OCI-LY3 (cell line): ENCODE measurements around the gene EIF3A.
A peak's percentile ranks its signal among the peaks of the same experiment; 100 is the strongest.

Source experiments
- H2AFZ ChIP-seq: fragments of 200-600, 300-600 bp; shearing (Covaris generic); 2 replicates; pipeline ENCODE4 v1.6.0; 2014; ENCODE audit warnings: antibody characterized with exemption, low read depth, low read length
- H3K27ac ChIP-seq: fragments of 200-600, 300-600 bp; sonication (generic); 2 replicates; pipeline ENCODE4 v1.5.1; 2014; ENCODE audit warnings: mild to moderate bottlenecking, low read length, moderate library complexity, mixed read lengths
- H3K27me3 ChIP-seq: fragments of 200-600, 300-600 bp; sonication (generic); 2 replicates; pipeline ENCODE4 v1.6.1; 2014; ENCODE audit warnings: low read depth, low read length, mixed read lengths
- H3K36me3 ChIP-seq: fragments of 200-600, 300-600 bp; sonication (generic); replicated peaks from 2 replicates; pipeline ENCODE3; 2014; ENCODE audit warnings: low read depth, low read length, mixed read lengths
- H3K4me1 ChIP-seq: fragments of 300-600, 200-600 bp; sonication (generic); 2 replicates; pipeline ENCODE4 v1.6.1; 2014; ENCODE audit warnings: low read length, mixed read lengths
- H3K4me2 ChIP-seq: fragments of 200-600, 300-600 bp; sonication (generic); 2 replicates; pipeline ENCODE4 v1.6.1; 2014; ENCODE audit warnings: low read length, mixed read lengths
- H3K4me3 ChIP-seq: fragments of 300-600, 200-600 bp; sonication (generic); 2 replicates; pipeline ENCODE4 v1.5.1; 2014; ENCODE audit warnings: antibody characterized with exemption, mild to moderate bottlenecking, low read length, moderate library complexity
- H3K79me2 ChIP-seq: fragments of 300-600, 200-600 bp; shearing (Covaris generic); 2 replicates; pipeline ENCODE4 v1.6.1; 2014; ENCODE audit warnings: mild to moderate bottlenecking, low read length, mixed read lengths
- H3K9ac ChIP-seq: fragments of 300-600, 200-600 bp; shearing (Covaris generic); 2 replicates; pipeline ENCODE4 v1.6.0; 2014; ENCODE audit warnings: mild to moderate bottlenecking, low read length, moderate library complexity
- H3K9me3 ChIP-seq: fragments of 200-600, 300-600 bp; shearing (Covaris generic); 2 replicates; pipeline ENCODE4 v1.6.1; 2014; ENCODE audit warnings: low read length, mixed read lengths; ENCODE audit not compliant: insufficient read depth
- H4K20me1 ChIP-seq: fragments of 200-600, 300-600 bp; sonication (generic); 2 replicates; pipeline ENCODE4 v1.6.1; 2016; ENCODE audit warnings: low read length, mixed read lengths; ENCODE audit not compliant: insufficient read depth
- EZH2phosphoT487 ChIP-seq: fragments of 200-600 bp; shearing (Covaris generic); IDR thresholded peaks from 2 replicates; pipeline ENCODE4 v1.6.1; 2018; ENCODE audit warnings: antibody characterized with exemption, mixed run types, low read depth
- TF ChIP-seq, protein P1 (sequence below): fragments of 200-600, 300-600 bp; sonication (generic); IDR thresholded peaks from 2 replicates; pipeline ENCODE4 v1.5.1; 2014; ENCODE audit warnings: antibody characterized with exemption, low read length, low read depth

The EIF3A gene

DNA sequence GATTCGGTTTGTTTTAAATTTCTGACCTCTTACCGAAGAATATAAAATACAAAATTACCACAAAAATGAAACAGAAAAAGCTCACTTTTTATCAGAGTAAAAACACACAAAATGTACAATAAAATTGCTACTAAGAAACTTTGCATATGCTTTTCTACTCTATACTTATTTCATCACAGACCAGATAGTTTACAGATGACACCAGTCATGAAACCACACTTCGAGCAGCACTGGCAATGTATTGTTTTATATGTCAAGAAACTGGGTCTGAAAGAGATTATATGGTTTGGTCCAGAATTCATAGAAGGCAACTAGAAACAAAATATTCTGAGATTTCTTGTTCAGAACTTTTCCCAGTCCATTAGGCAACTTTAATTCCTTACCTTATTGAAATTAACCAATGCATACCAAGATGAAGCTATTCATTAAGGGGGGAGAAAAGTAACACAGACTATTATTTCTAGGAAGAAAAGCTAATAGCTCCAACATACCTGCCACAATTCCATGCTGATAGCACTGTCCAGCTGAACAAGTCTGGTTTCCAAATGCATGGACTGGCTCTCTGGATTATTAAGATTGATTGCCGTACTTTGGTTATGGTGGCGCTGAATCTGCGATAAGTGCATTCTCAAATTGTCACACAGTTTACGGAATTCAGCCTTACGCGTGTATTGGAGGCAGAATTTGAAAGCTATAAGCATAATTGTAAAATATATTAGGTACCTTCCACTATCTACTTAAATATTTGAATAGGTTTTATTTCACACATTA is 10.0 kb downstream of the EIF3A start:
- Histone ChIP-seq H2AFZ (no peak overlapping the region), H3K4me2 (no peak overlapping the region), H3K4me3 (no peak overlapping the region), H4K20me1 (peaks cover 29% of the 10 kb centered on the region), H3K36me3 (peaks cover 43% of the 10 kb centered on the region), H3K4me1 (no peaks in the 10 kb centered on the region), H3K9me3 (no peaks in the 10 kb centered on the region), H3K9ac (no peak overlapping the region), H3K27ac (no peak overlapping the region), H3K27me3 (no peaks in the 10 kb centered on the region), H3K79me2 (peaks cover 89% of the 10 kb centered on the region)
- TF ChIP-seq, protein P1, sequence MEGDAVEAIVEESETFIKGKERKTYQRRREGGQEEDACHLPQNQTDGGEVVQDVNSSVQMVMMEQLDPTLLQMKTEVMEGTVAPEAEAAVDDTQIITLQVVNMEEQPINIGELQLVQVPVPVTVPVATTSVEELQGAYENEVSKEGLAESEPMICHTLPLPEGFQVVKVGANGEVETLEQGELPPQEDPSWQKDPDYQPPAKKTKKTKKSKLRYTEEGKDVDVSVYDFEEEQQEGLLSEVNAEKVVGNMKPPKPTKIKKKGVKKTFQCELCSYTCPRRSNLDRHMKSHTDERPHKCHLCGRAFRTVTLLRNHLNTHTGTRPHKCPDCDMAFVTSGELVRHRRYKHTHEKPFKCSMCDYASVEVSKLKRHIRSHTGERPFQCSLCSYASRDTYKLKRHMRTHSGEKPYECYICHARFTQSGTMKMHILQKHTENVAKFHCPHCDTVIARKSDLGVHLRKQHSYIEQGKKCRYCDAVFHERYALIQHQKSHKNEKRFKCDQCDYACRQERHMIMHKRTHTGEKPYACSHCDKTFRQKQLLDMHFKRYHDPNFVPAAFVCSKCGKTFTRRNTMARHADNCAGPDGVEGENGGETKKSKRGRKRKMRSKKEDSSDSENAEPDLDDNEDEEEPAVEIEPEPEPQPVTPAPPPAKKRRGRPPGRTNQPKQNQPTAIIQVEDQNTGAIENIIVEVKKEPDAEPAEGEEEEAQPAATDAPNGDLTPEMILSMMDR = no peak
- no peak for TF ChIP-seq EZH2phosphoT487

DNA sequence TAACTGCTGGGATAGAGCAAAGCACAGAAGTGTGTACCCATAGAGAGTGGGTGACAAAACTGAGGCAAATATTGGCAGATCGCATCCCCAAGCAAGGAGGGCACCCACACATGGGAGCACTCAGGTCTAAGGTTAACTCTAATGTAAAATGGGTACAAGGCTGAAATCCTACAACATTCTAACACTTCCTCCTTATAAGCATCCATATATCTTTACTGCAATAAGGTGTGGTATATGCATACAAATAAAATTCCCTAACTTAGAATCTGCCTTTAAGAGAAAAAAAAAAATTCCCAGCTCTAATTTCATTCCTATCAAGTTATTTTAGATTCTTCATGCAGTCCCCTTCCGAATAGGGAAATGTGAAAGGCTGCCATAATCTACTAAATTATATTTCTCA is 18.7 kb downstream of the EIF3A start:
- H3K27me3 ChIP-seq = no peaks in the 10 kb centered on the region
- H3K27ac ChIP-seq = peak overlapping the region; percentile 66
- H3K4me3 ChIP-seq = peak overlapping the region; percentile 5; the same call in 1 of the 2 replicates
- H3K36me3 ChIP-seq = peaks cover 62% of the 10 kb centered on the region
- H2AFZ ChIP-seq = no peak overlapping the region
- peak overlapping the region; percentile 58 for H3K4me2 ChIP-seq
- no peak for TF ChIP-seq EZH2phosphoT487
- TF ChIP-seq, protein P1 = no peak
- peaks cover 89% of the 10 kb centered on the region for H3K79me2 ChIP-seq
- H3K9me3 ChIP-seq = no peaks in the 10 kb centered on the region
- H3K4me1 ChIP-seq = peaks cover 18% of the 10 kb centered on the region
- H4K20me1 ChIP-seq = peaks cover 19% of the 10 kb centered on the region
- H3K9ac ChIP-seq = no peak overlapping the region

DNA sequence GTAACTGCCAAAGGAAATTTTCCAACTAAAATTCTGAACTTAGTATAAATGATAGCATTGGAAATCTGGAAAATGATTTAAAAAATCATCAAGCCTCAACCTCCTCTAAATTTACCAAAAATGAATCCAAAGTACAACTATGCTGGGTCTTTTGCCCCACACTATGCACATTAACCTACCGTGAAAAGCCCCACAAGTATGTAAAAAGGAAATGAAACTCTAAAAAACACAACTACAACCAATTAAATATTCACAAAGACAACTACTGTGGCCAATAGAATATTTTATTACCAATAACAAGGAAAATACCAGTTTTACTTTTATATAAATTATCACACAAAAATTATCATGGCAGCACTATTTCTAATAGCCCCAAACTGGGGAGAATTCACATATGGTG is 19.3 kb downstream of the EIF3A start:
- H4K20me1 ChIP-seq = peaks cover 19% of the 10 kb centered on the region
- H3K9ac ChIP-seq = no peak overlapping the region
- TF ChIP-seq, protein P1 = no peak
- TF ChIP-seq EZH2phosphoT487 = no peak
- no peak overlapping the region for H2AFZ ChIP-seq
- peaks cover 63% of the 10 kb centered on the region for H3K36me3 ChIP-seq
- peaks cover 18% of the 10 kb centered on the region for H3K4me1 ChIP-seq
- H3K79me2 ChIP-seq = peaks cover 87% of the 10 kb centered on the region
- peak overlapping the region; percentile 66 for H3K27ac ChIP-seq
- H3K27me3 ChIP-seq = no peaks in the 10 kb centered on the region
- 0 out of 2 replicates have a peak overlapping the region, but pooled peaks have one; percentile 5 for H3K4me3 ChIP-seq
- H3K9me3 ChIP-seq = no peaks in the 10 kb centered on the region
- H3K4me2 ChIP-seq = peak overlapping the region; percentile 58

DNA sequence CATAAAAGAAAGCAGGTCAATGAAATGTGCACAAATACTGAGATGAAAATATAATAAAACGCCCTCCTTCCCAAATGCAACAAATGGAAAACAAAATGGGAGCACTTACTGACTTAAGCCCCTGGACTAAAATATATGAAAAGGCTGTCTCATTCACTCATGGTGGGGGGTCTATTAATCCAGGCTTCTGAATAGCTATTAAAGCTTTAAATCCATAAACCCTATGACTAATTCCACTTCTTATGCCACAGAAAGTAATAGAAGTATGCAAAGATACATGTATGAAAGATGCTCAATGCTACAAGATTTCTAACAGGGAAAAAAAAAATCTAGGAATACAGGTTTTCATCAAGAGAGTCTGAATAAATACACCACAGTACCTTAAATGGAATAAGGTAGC is 20.5 kb downstream of the EIF3A start:
- TF ChIP-seq, protein P1 = no peak
- TF ChIP-seq EZH2phosphoT487 = no peak
- no peak overlapping the region for H2AFZ ChIP-seq
- peaks cover 17% of the 10 kb centered on the region for H4K20me1 ChIP-seq
- H3K79me2 ChIP-seq = peaks cover 84% of the 10 kb centered on the region
- H3K4me3 ChIP-seq = no peak overlapping the region
- H3K4me2 ChIP-seq = no peak overlapping the region
- peaks cover 18% of the 10 kb centered on the region for H3K4me1 ChIP-seq
- H3K27ac ChIP-seq = no peak overlapping the region
- H3K9ac ChIP-seq = no peak overlapping the region
- no peaks in the 10 kb centered on the region for H3K27me3 ChIP-seq
- no peaks in the 10 kb centered on the region for H3K9me3 ChIP-seq
- H3K36me3 ChIP-seq = peaks cover 64% of the 10 kb centered on the region
